ENCODE measurements around the gene ALPK3.

The ALPK3 gene

DNA sequence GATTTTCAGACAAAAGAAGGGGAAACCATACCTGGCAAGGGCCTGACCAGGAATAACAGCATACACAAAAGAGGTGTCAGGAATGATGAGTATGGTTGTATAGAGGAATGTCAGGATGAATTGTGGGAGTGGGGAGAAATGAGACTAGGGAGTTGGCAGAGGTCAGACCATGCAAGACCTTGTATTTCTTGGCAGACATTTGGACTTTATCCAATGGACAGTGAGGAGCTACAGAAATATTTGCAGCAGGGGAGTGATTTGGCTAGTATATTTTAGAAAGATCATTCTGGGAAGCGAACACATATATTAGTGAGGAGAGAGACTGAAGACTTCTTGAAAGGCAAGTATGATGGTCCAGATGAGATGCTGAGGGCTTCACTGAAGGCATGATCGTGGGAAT is 25.4 kb upstream of the ALPK3 start:
- Mint-ChIP-seq H3K4me3 (no peak overlapping the region), H3K9me3 (no peaks in the 10 kb centered on the region), H3K36me3 (ENCODE audit: low read depth) (peaks cover 39% of the 10 kb centered on the region), H3K27ac (no peak overlapping the region), H3K4me1 (peaks cover 10% of the 10 kb centered on the region), H3K27me3 (no peaks in the 10 kb centered on the region)
- ATAC-seq (no peak), DNase-seq (no peak)

DNA sequence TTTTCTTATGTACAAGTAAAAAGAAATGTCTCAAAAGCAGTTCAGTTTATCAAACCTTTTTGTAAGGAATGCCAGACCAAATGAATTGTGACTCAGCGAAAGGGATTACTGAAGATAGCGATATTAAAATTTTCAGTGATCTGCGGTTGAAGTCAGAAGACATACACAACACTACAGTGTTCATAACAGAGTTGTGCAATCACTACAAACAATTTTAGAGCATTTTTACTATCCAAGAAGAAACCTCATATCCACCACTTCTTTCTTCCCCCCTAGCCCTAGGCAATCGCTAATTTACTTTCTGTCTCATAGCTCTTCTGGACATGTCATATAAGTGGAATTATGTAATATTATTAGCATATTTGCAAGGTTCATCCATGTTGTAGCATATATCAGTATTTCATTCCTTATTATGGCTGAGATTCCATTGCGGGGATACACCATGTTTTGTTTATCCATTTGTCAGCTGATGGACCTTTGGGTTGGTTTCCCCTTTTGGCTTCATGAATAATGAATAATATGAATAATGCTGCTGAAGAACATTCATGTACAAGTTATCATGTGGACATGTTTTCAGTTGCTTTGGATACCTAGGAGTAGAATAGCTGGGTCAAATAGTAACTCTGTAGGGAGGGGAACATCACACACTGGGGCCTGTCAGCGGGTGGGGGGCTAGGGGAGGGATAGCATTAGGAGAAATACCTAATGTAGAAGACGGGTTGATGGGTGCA is 23.6 kb upstream of the ALPK3 start:
- no peak for ATAC-seq
- no peak for DNase-seq
- Mint-ChIP-seq H3K4me1 (no peaks in the 10 kb centered on the region), H3K4me3 (no peak overlapping the region), H3K27ac (no peak overlapping the region), H3K36me3 (ENCODE audit: low read depth) (peaks cover 33% of the 10 kb centered on the region), H3K9me3 (no peaks in the 10 kb centered on the region), H3K27me3 (no peaks in the 10 kb centered on the region)

DNA sequence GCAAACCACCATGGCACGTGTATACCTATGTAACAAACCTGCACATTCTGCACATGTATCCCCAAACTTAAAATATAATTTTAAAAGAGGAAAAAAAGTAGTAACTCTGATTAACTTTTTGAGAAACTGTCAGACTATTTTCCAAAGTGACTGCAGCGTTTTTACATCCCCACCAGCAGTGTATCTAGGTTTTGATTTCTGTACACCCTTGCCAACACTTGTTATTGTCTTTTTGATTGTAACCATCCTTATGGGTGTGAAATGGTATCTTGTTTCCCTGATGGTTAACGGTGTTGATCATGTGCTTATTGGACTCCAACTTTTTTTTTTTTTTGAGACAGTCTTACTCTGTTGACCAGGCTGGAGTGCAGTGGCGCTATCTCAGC is 23.0 kb upstream of the ALPK3 start:
- no peaks in the 10 kb centered on the region for H3K27me3 Mint-ChIP-seq
- no peaks in the 10 kb centered on the region for H3K9me3 Mint-ChIP-seq
- H3K36me3 Mint-ChIP-seq (ENCODE audit: low read depth): peaks cover 35% of the 10 kb centered on the region
- no peak overlapping the region for H3K27ac Mint-ChIP-seq
- DNase-seq (no peak), ATAC-seq (no peak)
- no peaks in the 10 kb centered on the region for H3K4me1 Mint-ChIP-seq
- no peak overlapping the region for H3K4me3 Mint-ChIP-seq

DNA sequence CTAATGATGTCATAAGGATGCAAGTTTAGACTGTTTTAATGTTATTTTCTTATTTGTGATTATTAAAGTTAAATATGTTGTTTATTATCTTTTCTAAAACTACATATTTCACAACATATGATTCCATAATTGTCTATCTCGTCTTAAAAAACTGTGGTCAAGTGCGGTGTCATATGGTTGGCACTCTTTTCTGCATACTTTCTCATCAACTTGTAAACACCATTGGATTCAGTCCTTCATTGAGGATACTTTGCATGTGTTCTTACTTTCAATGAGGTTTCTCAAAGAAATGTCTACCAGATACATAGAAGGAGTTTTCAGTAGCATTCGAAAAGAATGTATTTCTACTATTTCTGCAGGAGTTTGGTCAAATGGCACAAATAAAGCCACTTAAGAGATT is 22.0 kb upstream of the ALPK3 start:
- Mint-ChIP-seq H3K4me1 (no peaks in the 10 kb centered on the region), H3K27me3 (no peaks in the 10 kb centered on the region), H3K27ac (no peak overlapping the region), H3K9me3 (no peaks in the 10 kb centered on the region), H3K36me3 (ENCODE audit: low read depth) (peaks cover 37% of the 10 kb centered on the region), H3K4me3 (no peak overlapping the region)
- DNase-seq: no peak
- ATAC-seq: no peak

DNA sequence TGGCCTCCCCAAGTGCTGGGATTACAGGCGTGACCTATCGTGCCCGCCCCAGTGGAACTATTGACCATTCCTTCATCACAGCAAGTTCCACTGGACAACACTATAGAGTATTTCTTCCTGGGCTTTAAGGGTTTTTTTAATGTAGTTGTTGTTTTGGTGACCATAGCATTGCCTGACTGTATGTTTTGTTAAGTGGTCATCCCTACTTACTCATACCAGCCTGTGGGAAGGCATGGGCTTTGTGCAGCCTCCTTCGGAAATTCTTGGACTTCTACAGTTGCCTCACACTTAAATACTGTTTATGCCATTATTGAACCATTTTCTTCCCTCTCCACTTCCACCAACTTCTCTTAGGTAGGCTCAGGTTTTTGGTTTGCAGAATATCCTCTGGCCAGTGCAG is 19.9 kb upstream of the ALPK3 start:
- H3K4me1 Mint-ChIP-seq: no peaks in the 10 kb centered on the region
- H3K27ac Mint-ChIP-seq: no peak overlapping the region
- H3K36me3 Mint-ChIP-seq (ENCODE audit: low read depth): peaks cover 31% of the 10 kb centered on the region
- DNase-seq (no peak), ATAC-seq (no peak)
- H3K27me3 Mint-ChIP-seq: no peaks in the 10 kb centered on the region
- no peaks in the 10 kb centered on the region for H3K9me3 Mint-ChIP-seq
- H3K4me3 Mint-ChIP-seq: no peak overlapping the region

DNA sequence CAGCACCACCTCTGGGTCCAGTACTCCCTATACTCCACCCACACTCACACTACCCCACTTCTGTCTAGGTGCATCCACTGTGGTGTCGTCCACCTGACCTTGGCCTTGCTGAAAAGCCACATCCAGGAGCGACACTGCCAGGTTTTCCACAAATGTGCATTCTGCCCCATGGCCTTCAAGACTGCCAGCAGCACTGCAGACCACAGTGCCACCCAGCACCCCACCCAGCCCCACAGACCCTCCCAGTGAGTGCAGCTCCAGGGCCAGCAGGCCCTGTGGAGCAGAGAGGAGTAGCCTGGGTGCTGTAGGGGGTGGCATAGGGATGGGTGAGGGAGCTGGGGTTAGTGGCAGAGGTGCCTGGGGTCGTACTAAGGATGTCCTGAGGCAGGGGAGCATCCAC is 19.4 kb upstream of the ALPK3 start:
- peaks cover 33% of the 10 kb centered on the region for H3K36me3 Mint-ChIP-seq (ENCODE audit: low read depth)
- ATAC-seq (no peak), DNase-seq (no peak)
- H3K4me3 Mint-ChIP-seq: no peak overlapping the region
- H3K27ac Mint-ChIP-seq: no peak overlapping the region
- no peaks in the 10 kb centered on the region for H3K4me1 Mint-ChIP-seq
- H3K9me3 Mint-ChIP-seq: no peaks in the 10 kb centered on the region
- no peaks in the 10 kb centered on the region for H3K27me3 Mint-ChIP-seq

DNA sequence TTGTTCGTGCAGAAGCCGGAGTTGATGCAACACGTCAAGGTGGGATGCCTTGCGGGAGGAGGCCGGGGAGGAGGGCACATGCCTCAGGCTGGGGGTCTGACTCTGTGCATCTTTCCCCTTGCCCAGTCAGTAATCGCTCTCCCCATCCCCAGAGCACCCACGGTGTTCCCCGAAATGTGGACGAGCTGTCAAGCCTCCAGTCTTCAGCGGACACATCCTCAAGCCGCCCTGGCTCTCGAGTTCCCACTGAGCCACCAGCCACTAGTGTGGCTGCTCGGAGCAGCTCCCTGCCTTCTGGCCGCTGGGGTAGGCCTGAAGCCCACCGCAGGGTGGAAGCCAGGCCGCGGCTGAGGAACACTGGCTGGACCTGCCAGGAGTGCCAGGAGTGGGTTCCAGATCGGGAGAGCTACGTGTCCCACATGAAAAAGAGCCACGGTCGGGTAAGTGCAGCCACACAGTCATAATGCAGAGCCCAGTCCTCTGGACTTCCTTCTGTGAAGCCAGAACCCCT is 18.7 kb upstream of the ALPK3 start:
- H3K27me3 Mint-ChIP-seq: no peaks in the 10 kb centered on the region
- no peaks in the 10 kb centered on the region for H3K9me3 Mint-ChIP-seq
- ATAC-seq (no peak), DNase-seq (no peak)
- H3K36me3 Mint-ChIP-seq (ENCODE audit: low read depth): peaks cover 36% of the 10 kb centered on the region
- H3K4me1 Mint-ChIP-seq: no peaks in the 10 kb centered on the region
- no peak overlapping the region for H3K27ac Mint-ChIP-seq
- H3K4me3 Mint-ChIP-seq: no peak overlapping the region

DNA sequence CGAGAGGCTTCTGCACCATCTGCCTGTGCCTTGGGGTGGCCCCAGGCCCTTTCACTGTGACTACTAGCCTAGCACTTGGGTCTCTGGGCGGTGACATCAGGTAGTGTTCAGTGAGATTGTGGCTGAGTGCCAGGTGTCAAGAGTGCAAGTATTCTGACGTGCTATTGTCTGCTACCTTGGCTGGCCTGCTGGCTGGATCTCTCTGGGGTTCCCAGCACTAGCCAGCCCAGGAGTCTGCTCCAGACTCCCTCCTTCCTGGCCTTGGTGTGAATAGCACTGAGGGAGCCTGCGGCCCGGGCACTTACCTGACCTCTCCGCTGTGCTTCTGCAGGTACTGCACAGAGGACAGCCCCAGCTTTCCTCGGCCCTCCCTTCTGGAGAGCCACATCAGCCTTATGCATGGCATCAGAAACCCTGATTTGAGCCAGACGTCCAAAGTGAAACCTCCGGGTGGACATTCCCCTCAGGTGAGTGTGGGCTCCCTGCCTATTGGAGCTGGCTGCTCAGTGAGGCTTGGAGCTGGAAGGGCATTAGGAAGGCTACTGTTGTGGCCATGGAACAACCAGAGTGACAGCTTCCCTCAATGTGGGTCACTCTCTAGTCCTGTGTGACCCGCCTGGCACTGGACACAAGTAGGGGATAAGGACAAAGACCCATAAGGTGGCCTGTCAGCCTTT is 17.5 kb upstream of the ALPK3 start:
- Mint-ChIP-seq H3K36me3 (ENCODE audit: low read depth) (peaks cover 32% of the 10 kb centered on the region), H3K4me1 (no peaks in the 10 kb centered on the region), H3K9me3 (no peaks in the 10 kb centered on the region), H3K4me3 (no peak overlapping the region), H3K27me3 (no peaks in the 10 kb centered on the region), H3K27ac (no peak overlapping the region)
- DNase-seq (no peak), ATAC-seq (no peak)

DNA sequence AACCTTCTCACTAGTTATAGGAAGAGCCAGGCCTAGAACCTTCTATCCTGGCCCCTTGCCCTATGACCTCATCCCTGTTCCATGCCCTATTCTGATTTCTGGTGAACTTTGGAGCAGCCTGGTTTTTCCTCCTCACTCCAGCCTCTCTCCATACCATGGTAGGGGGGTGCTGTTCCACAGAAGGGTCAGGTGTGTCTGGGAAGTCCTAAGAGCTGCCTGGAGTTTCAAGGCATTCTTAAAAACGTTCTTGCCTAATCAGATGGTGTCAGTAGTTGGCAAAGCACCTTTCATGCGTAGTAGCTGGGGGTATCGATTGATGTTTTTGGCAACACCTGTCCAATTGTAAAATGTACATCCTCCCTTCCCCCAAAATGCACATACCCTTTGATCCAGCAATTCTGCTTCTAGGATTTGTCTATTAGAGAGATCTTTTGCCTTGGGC is 16.8 kb upstream of the ALPK3 start:
- Mint-ChIP-seq H3K9me3 (no peaks in the 10 kb centered on the region), H3K27me3 (no peaks in the 10 kb centered on the region), H3K36me3 (ENCODE audit: low read depth) (peaks cover 34% of the 10 kb centered on the region), H3K4me3 (no peak overlapping the region), H3K4me1 (no peaks in the 10 kb centered on the region), H3K27ac (no peak overlapping the region)
- no peak for DNase-seq
- no peak for ATAC-seq

DNA sequence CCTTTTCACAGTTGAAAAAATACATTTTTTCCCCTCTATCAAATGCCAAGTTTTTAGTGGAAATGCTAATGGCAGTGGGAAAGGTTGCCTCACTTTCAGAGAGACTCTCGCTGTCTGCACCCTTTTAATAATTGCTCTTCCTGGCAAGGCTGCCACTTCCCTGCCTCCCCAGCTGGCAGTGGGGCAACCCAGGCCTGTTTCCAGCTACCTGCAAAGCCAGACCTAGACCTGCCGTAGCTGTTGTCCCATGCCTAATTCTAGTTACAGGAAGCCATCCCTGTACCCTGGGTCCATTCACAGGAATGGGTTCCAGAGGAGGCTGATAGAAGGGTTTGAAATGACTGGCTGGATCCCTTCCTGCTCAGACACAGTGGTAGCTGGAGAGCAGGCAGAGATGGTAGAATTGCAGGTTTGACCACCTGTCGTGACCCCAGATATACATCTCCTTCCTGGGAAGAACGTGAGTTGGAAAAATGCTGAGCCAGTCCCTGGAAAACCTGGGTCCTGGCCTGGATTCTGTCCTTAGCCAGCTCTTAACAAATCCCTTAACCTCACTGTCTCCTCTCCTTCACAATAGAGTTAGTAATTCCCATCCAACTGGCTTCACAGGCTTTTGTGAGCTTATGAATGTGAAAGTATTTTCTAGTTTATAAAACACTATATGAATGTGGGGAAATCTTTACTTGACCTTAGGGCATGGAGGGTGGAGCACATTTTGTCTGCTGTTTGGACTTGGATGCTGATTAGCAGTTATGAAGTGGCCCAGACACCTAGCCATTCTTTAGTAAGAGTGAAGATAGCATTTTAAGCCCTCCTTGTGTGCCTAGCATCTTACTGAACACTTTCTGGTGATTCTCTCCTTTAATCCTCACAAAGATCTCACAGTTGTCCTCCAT is 12.9 kb upstream of the ALPK3 start:
- H3K27me3 Mint-ChIP-seq: no peaks in the 10 kb centered on the region
- no peak overlapping the region for H3K27ac Mint-ChIP-seq
- no peak for ATAC-seq
- no peak overlapping the region for H3K4me3 Mint-ChIP-seq
- H3K36me3 Mint-ChIP-seq (ENCODE audit: low read depth): peaks cover 24% of the 10 kb centered on the region
- no peaks in the 10 kb centered on the region for H3K9me3 Mint-ChIP-seq
- no peak for DNase-seq
- no peaks in the 10 kb centered on the region for H3K4me1 Mint-ChIP-seq

DNA sequence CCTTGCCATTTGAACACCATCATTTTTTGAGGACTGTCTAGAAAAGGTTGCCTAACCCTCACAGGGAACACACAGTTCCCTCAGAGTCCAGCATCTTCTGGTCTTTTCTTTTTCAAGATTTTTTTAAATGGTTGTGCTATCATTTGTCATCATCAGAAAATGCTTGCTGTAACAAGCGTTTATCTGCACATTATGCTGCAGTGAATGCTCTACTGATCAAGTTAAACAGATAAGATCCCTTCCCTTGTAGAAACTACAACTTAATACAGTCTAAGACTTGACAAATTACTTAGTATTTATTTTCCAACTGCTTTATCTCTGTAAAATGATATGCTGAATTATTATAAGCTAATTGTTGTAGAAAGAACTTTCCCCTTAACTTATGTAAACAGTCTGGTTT is 11.9 kb upstream of the ALPK3 start:
- H3K4me3 Mint-ChIP-seq: no peak overlapping the region
- no peaks in the 10 kb centered on the region for H3K9me3 Mint-ChIP-seq
- no peaks in the 10 kb centered on the region for H3K27me3 Mint-ChIP-seq
- ATAC-seq (no peak), DNase-seq (no peak)
- no peaks in the 10 kb centered on the region for H3K4me1 Mint-ChIP-seq
- H3K27ac Mint-ChIP-seq: no peak overlapping the region
- H3K36me3 Mint-ChIP-seq (ENCODE audit: low read depth): peaks cover 21% of the 10 kb centered on the region

DNA sequence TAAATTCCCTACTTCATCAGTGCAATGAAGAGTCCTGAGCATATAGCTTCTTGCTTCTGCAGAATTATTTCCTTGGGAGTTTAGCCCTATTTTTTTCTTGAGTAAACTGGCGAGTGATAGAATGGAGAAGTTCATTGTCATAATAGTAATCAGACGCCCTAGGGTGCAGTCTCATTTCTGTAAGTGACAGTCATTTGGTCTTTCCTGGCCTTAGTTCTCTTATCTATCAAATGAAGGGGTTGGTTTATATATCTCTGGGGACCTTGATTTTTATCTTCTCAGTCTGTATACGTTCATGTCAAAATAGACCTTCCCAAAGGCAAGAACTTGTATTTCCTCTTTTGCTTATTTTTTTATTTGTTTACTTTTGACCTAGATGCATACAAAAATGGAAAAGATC is 9.9 kb upstream of the ALPK3 start:
- H3K36me3 Mint-ChIP-seq (ENCODE audit: low read depth): peaks cover 14% of the 10 kb centered on the region
- H3K27ac Mint-ChIP-seq: no peak overlapping the region
- no peak for ATAC-seq
- no peak for DNase-seq
- no peaks in the 10 kb centered on the region for H3K4me1 Mint-ChIP-seq
- no peaks in the 10 kb centered on the region for H3K9me3 Mint-ChIP-seq
- H3K27me3 Mint-ChIP-seq: no peaks in the 10 kb centered on the region
- no peak overlapping the region for H3K4me3 Mint-ChIP-seq

DNA sequence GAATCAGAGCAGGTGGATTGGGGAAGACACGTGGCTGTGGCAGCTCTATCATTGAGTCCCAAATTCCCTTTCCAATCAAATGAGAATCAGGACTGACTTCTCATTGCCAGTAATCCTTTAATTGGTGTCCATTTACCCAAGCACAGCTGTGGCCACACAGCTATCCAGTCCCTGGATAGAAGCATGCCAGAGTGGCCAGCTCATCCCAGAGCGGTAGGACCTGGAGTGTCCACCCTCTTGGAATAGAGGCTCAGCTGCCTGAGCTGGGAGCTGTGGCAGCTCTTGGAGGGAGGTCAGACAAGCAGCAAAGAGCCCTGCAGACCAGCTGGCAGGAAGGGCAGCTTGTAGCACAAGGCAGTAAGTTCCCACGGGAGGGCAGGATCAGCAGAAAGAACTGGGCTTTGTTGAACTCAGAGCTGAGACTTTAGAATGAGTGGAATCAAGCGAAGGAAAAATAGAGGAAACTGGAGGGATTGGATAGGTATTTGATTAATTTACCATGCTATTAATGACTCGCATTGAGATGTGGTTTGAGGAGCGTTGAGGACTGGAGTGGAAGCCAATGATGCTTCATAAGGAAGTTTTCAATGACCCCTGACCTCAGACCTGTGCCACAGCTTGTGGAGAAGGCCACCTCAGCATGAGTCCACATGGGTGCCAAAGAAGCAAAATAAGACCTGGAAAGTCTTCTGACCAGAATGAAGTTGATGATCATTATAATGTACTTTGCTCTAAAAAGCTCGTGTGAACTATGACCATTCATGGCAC is 6.9 kb upstream of the ALPK3 start:
- Mint-ChIP-seq H3K9me3 (no peaks in the 10 kb centered on the region), H3K36me3 (ENCODE audit: low read depth) (peaks cover 2% of the 10 kb centered on the region), H3K27me3 (no peaks in the 10 kb centered on the region), H3K4me1 (no peaks in the 10 kb centered on the region), H3K4me3 (no peak overlapping the region), H3K27ac (no peak overlapping the region)
- no peak for ATAC-seq
- no peak for DNase-seq

DNA sequence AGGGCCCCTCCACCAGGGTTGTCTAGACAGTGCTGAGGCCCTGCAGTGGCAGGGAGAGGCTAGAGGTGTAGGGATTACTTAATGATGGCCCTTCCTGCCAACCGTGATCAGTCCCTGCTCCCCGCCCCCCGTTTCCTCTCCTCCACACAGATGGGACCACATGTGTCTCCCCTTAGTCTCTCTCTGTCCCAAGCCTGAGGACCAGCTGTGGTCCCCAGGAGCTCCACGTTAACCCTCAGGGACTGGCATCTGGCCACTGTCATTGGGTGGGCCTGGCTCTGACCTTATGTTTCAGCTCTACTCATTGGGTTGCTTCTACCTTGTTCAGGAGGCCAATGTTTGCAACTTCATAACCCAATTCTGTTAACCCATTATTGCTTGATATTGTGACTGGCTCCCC is 6.0 kb upstream of the ALPK3 start:
- ATAC-seq (no peak), DNase-seq (no peak)
- Mint-ChIP-seq H3K9me3 (no peaks in the 10 kb centered on the region), H3K4me1 (no peaks in the 10 kb centered on the region), H3K27me3 (no peaks in the 10 kb centered on the region), H3K4me3 (no peak overlapping the region), H3K36me3 (ENCODE audit: low read depth) (peaks cover 1% of the 10 kb centered on the region), H3K27ac (no peak overlapping the region)

Data from activated naive CD8-positive, alpha-beta T cell treated with anti-CD3 and anti-CD28 coated beads, Interleukin-2, amount 50 U/mL, for 24 hours (primary cell).